Gastroesophageal sphincter (tissue), 3 donors: Measurements from ENCODE around the gene IMMP2L.

ENCODE experiments used
- EP300 ChIP-seq: sonication (generic); formaldehyde crosslinking; IDR thresholded peaks from one replicate; pipeline ENCODE4 v1.6.1; 2017; ENCODE audit warnings: antibody characterized with exemption, mild to moderate bottlenecking
- TF ChIP-seq, protein P1 (sequence below), 4 experiments: fragments of 200-600 bp in 2 of 4; fragments of 450-650 bp in 2 of 4; sonication (generic) in 1 of 4; IDR thresholded peaks; one replicate each; pipeline ENCODE4 v1.5.1; 2017 to 2019; ENCODE audit warnings: antibody characterized with exemption in 4 of 4, mild to moderate bottlenecking in 2 of 4, moderate library complexity in 2 of 4

DNA sequence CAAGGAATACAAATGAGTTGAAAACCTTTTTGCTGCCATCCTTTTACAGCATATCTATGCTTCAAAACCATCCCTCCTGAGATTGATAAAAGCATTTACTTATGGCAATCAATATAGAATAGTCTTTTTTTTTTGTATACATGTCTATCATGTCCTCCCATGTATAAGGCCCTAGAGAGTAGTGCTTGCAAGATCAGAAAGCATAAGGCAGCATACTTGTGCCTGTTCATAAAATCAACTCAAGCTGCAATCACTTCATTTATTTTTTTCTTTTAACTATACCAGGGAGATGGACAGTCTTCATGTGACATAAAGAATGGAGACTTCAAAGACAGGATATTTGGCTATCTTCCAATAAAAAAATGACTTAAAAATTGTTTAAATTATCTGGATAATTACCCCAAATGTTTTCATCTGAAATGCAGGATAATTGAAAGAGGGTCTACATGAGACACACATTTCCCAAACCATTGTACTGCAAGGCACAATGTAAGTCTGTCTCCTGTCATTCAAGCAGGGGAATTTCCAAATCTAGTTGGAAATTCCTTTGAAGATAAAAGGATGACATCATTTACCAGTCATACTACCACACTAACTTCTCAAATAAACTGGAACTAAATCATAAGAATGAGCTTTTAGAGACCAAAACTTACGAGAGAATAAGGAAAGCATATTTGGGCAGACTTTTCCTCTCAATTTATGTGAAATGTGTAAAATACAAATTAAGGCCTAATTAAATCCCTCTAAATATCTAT, 448.9 kb downstream of the IMMP2L start:
- TF ChIP-seq, protein P1, sequence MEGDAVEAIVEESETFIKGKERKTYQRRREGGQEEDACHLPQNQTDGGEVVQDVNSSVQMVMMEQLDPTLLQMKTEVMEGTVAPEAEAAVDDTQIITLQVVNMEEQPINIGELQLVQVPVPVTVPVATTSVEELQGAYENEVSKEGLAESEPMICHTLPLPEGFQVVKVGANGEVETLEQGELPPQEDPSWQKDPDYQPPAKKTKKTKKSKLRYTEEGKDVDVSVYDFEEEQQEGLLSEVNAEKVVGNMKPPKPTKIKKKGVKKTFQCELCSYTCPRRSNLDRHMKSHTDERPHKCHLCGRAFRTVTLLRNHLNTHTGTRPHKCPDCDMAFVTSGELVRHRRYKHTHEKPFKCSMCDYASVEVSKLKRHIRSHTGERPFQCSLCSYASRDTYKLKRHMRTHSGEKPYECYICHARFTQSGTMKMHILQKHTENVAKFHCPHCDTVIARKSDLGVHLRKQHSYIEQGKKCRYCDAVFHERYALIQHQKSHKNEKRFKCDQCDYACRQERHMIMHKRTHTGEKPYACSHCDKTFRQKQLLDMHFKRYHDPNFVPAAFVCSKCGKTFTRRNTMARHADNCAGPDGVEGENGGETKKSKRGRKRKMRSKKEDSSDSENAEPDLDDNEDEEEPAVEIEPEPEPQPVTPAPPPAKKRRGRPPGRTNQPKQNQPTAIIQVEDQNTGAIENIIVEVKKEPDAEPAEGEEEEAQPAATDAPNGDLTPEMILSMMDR (IDR thresholded peaks at IDR 0.05), result no peak
- no peak for TF ChIP-seq EP300
